ENCODE measurements around the gene AP3B1. TPM values are rescaled to one million over a fixed set of nuclear protein-coding genes. Genes with fewer than 3 reads are reported as not detected.
A peak's percentile ranks its signal among the peaks of the same experiment; 100 is the strongest.

Gene AP3B1
- polyA plus RNA-seq, 3 donors = 20.3 to 39.8 (median 24.9) TPM

- H3K4me3 Mint-ChIP-seq = peak overlapping the region in 1 of 2 donors; percentile 56
- peaks cover 8 to 35% of the 10 kb centered on the region in 2 donors for H3K27me3 ChIP-seq (ENCODE audit: control insufficient read depth in 2 of 2, insufficient read depth in 2 of 2, low read length in 2 of 2)
- no peak overlapping the region for H3K27ac Mint-ChIP-seq
Measured at GRCh38 chr5:77984587-77984986, 309.9 kb downstream of the AP3B1 start.

GRCh38 chr5:77983482-77984199 lies 310.9 kb downstream of the AP3B1 start:
- Mint-ChIP-seq H3K4me3 (peak overlapping the region in 1 of 2 donors; percentile 32), H3K9me3 (no peaks in the 10 kb centered on the region), H3K4me1 (no peaks in the 10 kb centered on the region), H3K27ac (no peak overlapping the region), H3K27me3 (ENCODE audit: low read depth in 3 of 3) (peaks cover 26 to 50% (median 38%) of the 10 kb centered on the region in 3 donors), H3K36me3 (peaks cover 10 to 13% of the 10 kb centered on the region in 2 donors)
- no peak for DNase-seq
- no peaks in the 10 kb centered on the region for H4K20me1 ChIP-seq (ENCODE audit: insufficient read depth, low read length)
- H3K4me1 ChIP-seq (ENCODE audit: control insufficient read depth in 1 of 2, insufficient read depth in 2 of 2, low read length in 2 of 2) = no peaks in the 10 kb centered on the region
- no peaks in the 10 kb centered on the region for H3K79me2 ChIP-seq (ENCODE audit: insufficient read depth, low read length)
- no peaks in the 10 kb centered on the region for H3K9me3 ChIP-seq (replicated peaks in 1 of 2; ENCODE audit: control insufficient read depth in 1 of 2, insufficient read depth in 1 of 2, low read length in 2 of 2)
- TF ChIP-seq CTCF (IDR thresholded peaks at IDR 0.05) = no peak
- H3K36me3 ChIP-seq (replicated peaks in 1 of 2; ENCODE audit: control insufficient read depth in 1 of 2, insufficient read depth in 2 of 2, low read length in 2 of 2) = peaks cover 0 to 6% of the 10 kb centered on the region in 2 donors
- WGBS (ENCODE audit: insufficient coverage) = 100% methylated on average over 1 of the region's 5 CpGs
- H3K9ac ChIP-seq (ENCODE audit: insufficient read depth, low read length, poor library complexity, severe bottlenecking) = no peak overlapping the region
- intact Hi-C loops (cut with micrococcal nuclease) = no loop called here
- no peak overlapping the region for H3K27ac ChIP-seq (ENCODE audit: low read depth in 1 of 2, low read length in 2 of 2)
- peaks cover 14 to 42% of the 10 kb centered on the region in 2 donors for H3K27me3 ChIP-seq (ENCODE audit: control insufficient read depth in 2 of 2, insufficient read depth in 2 of 2, low read length in 2 of 2)
- H2AFZ ChIP-seq (ENCODE audit: insufficient read depth, low read depth, low read length, poor library complexity, severe bottlenecking) = no peak overlapping the region
- H3K4me2 ChIP-seq (replicated peaks; ENCODE audit: extremely low read depth, low read length, poor library complexity, severe bottlenecking) = no peak overlapping the region
- no peak overlapping the region for H3K4me3 ChIP-seq (replicated peaks in 1 of 3; ENCODE audit: low read depth in 2 of 3, low read length in 3 of 3)

More at GRCh38 chr5:77984587-77984986, 309.9 kb downstream of the AP3B1 start:
- Mint-ChIP-seq H3K4me1 (no peaks in the 10 kb centered on the region), H3K9me3 (no peaks in the 10 kb centered on the region), H3K36me3 (peaks cover 13 to 14% of the 10 kb centered on the region in 2 donors), H3K27me3 (ENCODE audit: low read depth in 3 of 3) (peaks cover 23 to 43% (median 38%) of the 10 kb centered on the region in 3 donors)
- H3K79me2 ChIP-seq (ENCODE audit: insufficient read depth, low read length) = no peaks in the 10 kb centered on the region
- H3K36me3 ChIP-seq (replicated peaks in 1 of 2; ENCODE audit: control insufficient read depth in 1 of 2, insufficient read depth in 2 of 2, low read length in 2 of 2) = peaks cover 0 to 6% of the 10 kb centered on the region in 2 donors
- no peak overlapping the region for H3K9ac ChIP-seq (ENCODE audit: insufficient read depth, low read length, poor library complexity, severe bottlenecking)
- WGBS (ENCODE audit: insufficient coverage) = 56% methylated on average over 6 of the region's 11 CpGs
- no peak overlapping the region for H2AFZ ChIP-seq (ENCODE audit: insufficient read depth, low read depth, low read length, poor library complexity, severe bottlenecking)
- H3K4me2 ChIP-seq (replicated peaks; ENCODE audit: extremely low read depth, low read length, poor library complexity, severe bottlenecking) = no peak overlapping the region
- no peaks in the 10 kb centered on the region for H3K4me1 ChIP-seq (ENCODE audit: control insufficient read depth in 1 of 2, insufficient read depth in 2 of 2, low read length in 2 of 2)
- no peak overlapping the region for H3K27ac ChIP-seq (ENCODE audit: low read depth in 1 of 2, low read length in 2 of 2)
- H3K4me3 ChIP-seq (replicated peaks in 1 of 3; ENCODE audit: low read depth in 2 of 3, low read length in 3 of 3) = no peak overlapping the region
- intact Hi-C loops (cut with micrococcal nuclease) = no loop called here
- H3K9me3 ChIP-seq (replicated peaks in 1 of 2; ENCODE audit: control insufficient read depth in 1 of 2, insufficient read depth in 1 of 2, low read length in 2 of 2) = no peaks in the 10 kb centered on the region
- no peaks in the 10 kb centered on the region for H4K20me1 ChIP-seq (ENCODE audit: insufficient read depth, low read length)
- no peak for TF ChIP-seq CTCF (IDR thresholded peaks at IDR 0.05)
- no peak for DNase-seq
